K562 (cell line): ENCODE data around the gene ZNF805. TPM values are rescaled to one million over a fixed set of nuclear protein-coding genes. Genes with fewer than 3 reads are reported as not detected.

Source experiments
- ATAC-seq: fragments of 200-7000 bp; cut with Tn5 transposase; 3 replicates; pipeline ENCODE4 v1.9.1; 2020; ENCODE audit warnings: moderate library complexity
- BruUV-seq: library from RNA; stranded (reverse); fragments of 400-500 nt; replicated peaks from 2 replicates; lab custom pipeline; 2021; lab: Mats Ljungman, UMichigan
- CTCF ChIA-PET: fragments of 300-600 bp; formaldehyde crosslinking; extraction: SDS; loops from one replicate; lab custom pipeline; 2021; ENCODE audit warnings: low intra/inter-chr PET ratio; lab: Yijun Ruan, JAX
- POLR2A ChIA-PET: fragments of 300-600, 350-650 bp; sonication (Branson Sonifier 250); formaldehyde crosslinking; extraction: SDS; loops from one replicate; lab custom pipeline; 2021; ENCODE audit warnings: antibody characterized with exemption, inconsistent platforms; lab: Yijun Ruan, JAX
- DNase-seq, 4 experiments: peaks; one replicate each; pipeline versions ENCODE4 v3.0.0 to v3.0.0-alpha.2; 2011 to 2018; ENCODE audit warnings: low spot score in 3 of 4, mixed read lengths in 3 of 4; ENCODE audit errors: extremely low read depth in 1 of 4
- FAIRE-seq: peaks from 2 replicates; lab custom pipeline; 2011; peaks lifted over from hg19 to GRCh38; lab: Jason Lieb, UNC
- H2AFZ ChIP-seq: 2 replicates; pipeline ENCODE4 v1.6.0; 2011; ENCODE audit warnings: low read depth, low read length, control low read depth, inconsistent platforms
- H3K27ac ChIP-seq: fragments of 200-600 bp; 3 replicates; pipeline ENCODE4 v1.8.0; 2011; ENCODE audit warnings: low read depth, mild to moderate bottlenecking, control low read depth, inconsistent platforms, low read length, moderate library complexity, mixed read lengths; ENCODE audit errors: extremely low read depth
- H3K27me3 ChIP-seq, 2 experiments: fragments of 300-600 bp in 1 of 2; 2 replicates in 1 of 2; 3 replicates in 1 of 2; pipeline versions ENCODE4 v1.6.0 to v1.8.0; 2011; ENCODE audit warnings: inconsistent platforms in 2 of 2, low read length in 2 of 2, mild to moderate bottlenecking in 1 of 2, mixed read lengths in 1 of 2, moderate library complexity in 1 of 2; ENCODE audit not compliant: control insufficient read depth in 2 of 2, insufficient read depth in 2 of 2
- H3K36me3 ChIP-seq: fragments of 300-600 bp; 3 replicates; pipeline ENCODE4 v1.8.0; 2011; ENCODE audit warnings: mild to moderate bottlenecking, low read length, inconsistent platforms; ENCODE audit not compliant: control insufficient read depth, insufficient read depth
- H3K4me1 ChIP-seq, 2 experiments: fragments of 200-600 bp in 1 of 2; replicated peaks in 1 of 2; 2 replicates in 1 of 2; 3 replicates in 1 of 2; pipeline versions ENCODE4 v1.5.1 to v1.8.0; 2011; ENCODE audit warnings: inconsistent platforms in 2 of 2, low read length in 2 of 2, mild to moderate bottlenecking in 1 of 2, mixed read lengths in 1 of 2, moderate library complexity in 1 of 2; ENCODE audit not compliant: control insufficient read depth in 2 of 2, insufficient read depth in 2 of 2
- H3K4me2 ChIP-seq: 2 replicates; pipeline ENCODE4 v1.6.1; 2011; ENCODE audit warnings: low read length, control low read depth, inconsistent platforms, mixed read lengths; ENCODE audit not compliant: insufficient read depth
- H3K4me3 ChIP-seq: fragments of 200-600 bp; sonication (generic), shearing (Covaris generic); 2 replicates; pipeline ENCODE4 v1.5.1; 2016; ENCODE audit warnings: control low read depth, inconsistent platforms
- H3K79me2 ChIP-seq: fragments of 200-600 bp; 3 replicates; pipeline ENCODE4 v1.8.0; 2011; ENCODE audit warnings: low read length, inconsistent platforms; ENCODE audit not compliant: control insufficient read depth, insufficient read depth
- H3K9ac ChIP-seq, 2 experiments: 2 replicates each; pipeline versions ENCODE4 v1.6.0 to v1.6.1; 2011; ENCODE audit warnings: low read depth in 2 of 2, low read length in 2 of 2, control low read depth in 1 of 2, inconsistent platforms in 1 of 2, mild to moderate bottlenecking in 1 of 2, mixed read lengths in 1 of 2; ENCODE audit not compliant: insufficient read depth in 1 of 2
- H3K9me1 ChIP-seq: one replicate; pipeline ENCODE4 v1.6.0; 2011; ENCODE audit warnings: inconsistent platforms, mild to moderate bottlenecking, low read length, moderate library complexity; ENCODE audit not compliant: control insufficient read depth, insufficient read depth
- H3K9me3 ChIP-seq: replicated peaks from 2 replicates; pipeline ENCODE4 v1.5.1; 2011; ENCODE audit warnings: low read depth, low read length, inconsistent platforms; ENCODE audit not compliant: control insufficient read depth, insufficient read depth
- H4K20me1 ChIP-seq: replicated peaks from 2 replicates; pipeline ENCODE4 v1.6.1; 2011; ENCODE audit warnings: low read length, inconsistent platforms, mixed read lengths; ENCODE audit not compliant: control insufficient read depth, insufficient read depth
- GTF2E2 ChIP-seq: fragments of 200-800 bp; sonication (Bioruptor generic); IDR thresholded peaks from 2 replicates; pipeline ENCODE4 v1.6.1; 2016; ENCODE audit warnings: missing genetic modification characterization, missing compliant biosample characterization
- JUN ChIP-seq, 2 experiments: sonication (generic) in 1 of 2; formaldehyde crosslinking in 1 of 2; IDR thresholded peaks; 2 replicates each; pipeline versions ENCODE4 v1.6.1 to v1.8.0; 2012 to 2022; ENCODE audit warnings: borderline replicate concordance in 2 of 2, mild to moderate bottlenecking in 2 of 2, improper control_type of control experiment in 1 of 2, low read depth in 1 of 2, low read length in 1 of 2, missing genetic modification reagents in 1 of 2
- POLR3A ChIP-seq: IDR thresholded peaks from 2 replicates; pipeline ENCODE4 v1.6.1; 2011; ENCODE audit warnings: borderline replicate concordance, mild to moderate bottlenecking, moderate library complexity; ENCODE audit not compliant: insufficient read length, insufficient read depth; ENCODE audit errors: extremely low read depth
- RBM15 ChIP-seq: fragments of 200-400 bp; formaldehyde crosslinking; IDR thresholded peaks from 2 replicates; pipeline ENCODE4 v1.6.1; 2018; ENCODE audit warnings: mild to moderate bottlenecking, low read length, moderate library complexity; ENCODE audit not compliant: insufficient read depth
- SREBF1 ChIP-seq: fragments of 150-350 bp; IDR thresholded peaks from 2 replicates; pipeline ENCODE4 v1.6.1; 2014; ENCODE audit warnings: antibody characterized with exemption, low read depth, low read length, borderline replicate concordance
- TOE1 ChIP-seq, 2 experiments: fragments of 450-650 bp in 1 of 2; sonication (generic) in 1 of 2; formaldehyde crosslinking in 1 of 2; IDR thresholded peaks; 2 replicates each; pipeline versions ENCODE4 v1.7.1 to v1.8.0; 2016 to 2022; ENCODE audit warnings: borderline replicate concordance in 2 of 2, mild to moderate bottlenecking in 2 of 2, antibody characterized with exemption in 1 of 2, inconsistent platforms in 1 of 2, low read depth in 1 of 2, missing genetic modification reagents in 1 of 2, moderate library complexity in 1 of 2
- ZBTB12 ChIP-seq: fragments of 250-450 bp; sonication (Bioruptor Pico); IDR thresholded peaks from 2 replicates; pipeline ENCODE4 v1.4.0; 2020
- ZNF76 ChIP-seq: fragments of 250-450 bp; sonication (Bioruptor Pico); IDR thresholded peaks from 2 replicates; pipeline ENCODE4 v1.4.0; 2020; ENCODE audit warnings: mild to moderate bottlenecking, moderate library complexity, borderline replicate concordance
- WGBS: fragments of 100-300 bp; shearing (Covaris generic); methylation state at CpG from one replicate; pipeline ENCODE4 v1.1.6; 2016; ENCODE audit warnings: low coverage, mixed read lengths; ENCODE audit not compliant: insufficient coverage; ENCODE audit errors: missing lambda C conversion rate; 5-methylcytosine and 5-hydroxymethylcytosine counted together
- in situ Hi-C: fragments of 300-500 bp; cut with MboI; formaldehyde crosslinking; loops from 4 replicates; pipeline ENCODE4 v1.15.0; 2018; ENCODE audit warnings: inconsistent platforms, mixed read lengths
- intact Hi-C: fragments of 100-400 bp; cut with micrococcal nuclease; formaldehyde crosslinking; loops from 2 replicates; pipeline ENCODE4 v1.14.2; 2022
- polyA plus RNA-seq, 8 experiments: library from polyadenylated mRNA; depleted of rRNA in 4 of 8; stranded (reverse) in 5 of 8; unstranded in 3 of 8; fragments of >200 nt; fragmentation: Nextera tagmentation in 2 of 8; fragmentation: Illumina TruSeq in 1 of 8; extraction: Ambion mirVana in 2 of 8; extraction: Trizol in 1 of 8; gene quantifications; 2 replicates each; pipeline versions ENCODE4 v1.2.1 to v1.2.3, GENCODE V29; 2011 to 2014; ENCODE audit warnings: inconsistent platforms in 1 of 8, missing spikeins in 1 of 8
- total RNA-seq, 7 experiments: library from RNA; depleted of rRNA in 6 of 7; stranded (reverse); fragments of >200 nt in 6 of 7; fragmentation: Illumina TruSeq in 2 of 7; extraction: Trizol in 2 of 7; gene quantifications; 2 replicates each; pipeline versions ENCODE4 v1.2.1 to v1.2.3, GENCODE V29; 2011 to 2021; ENCODE audit warnings: low replicate concordance in 1 of 7
- TF ChIP-seq, protein P1 (sequence below): fragments of 250-450 bp; sonication (Bioruptor Pico); IDR thresholded peaks from 2 replicates; pipeline ENCODE4 v1.6.1; 2021; ENCODE audit warnings: mild to moderate bottlenecking

Gene ZNF805
- total and polyA plus RNA-seq, 9 of the 15 experiments (the other 6 are each of a cell fraction or from before 2014, with no cell fraction given), result 0.32 to 6.7 (median 3.9) TPM

DNA sequence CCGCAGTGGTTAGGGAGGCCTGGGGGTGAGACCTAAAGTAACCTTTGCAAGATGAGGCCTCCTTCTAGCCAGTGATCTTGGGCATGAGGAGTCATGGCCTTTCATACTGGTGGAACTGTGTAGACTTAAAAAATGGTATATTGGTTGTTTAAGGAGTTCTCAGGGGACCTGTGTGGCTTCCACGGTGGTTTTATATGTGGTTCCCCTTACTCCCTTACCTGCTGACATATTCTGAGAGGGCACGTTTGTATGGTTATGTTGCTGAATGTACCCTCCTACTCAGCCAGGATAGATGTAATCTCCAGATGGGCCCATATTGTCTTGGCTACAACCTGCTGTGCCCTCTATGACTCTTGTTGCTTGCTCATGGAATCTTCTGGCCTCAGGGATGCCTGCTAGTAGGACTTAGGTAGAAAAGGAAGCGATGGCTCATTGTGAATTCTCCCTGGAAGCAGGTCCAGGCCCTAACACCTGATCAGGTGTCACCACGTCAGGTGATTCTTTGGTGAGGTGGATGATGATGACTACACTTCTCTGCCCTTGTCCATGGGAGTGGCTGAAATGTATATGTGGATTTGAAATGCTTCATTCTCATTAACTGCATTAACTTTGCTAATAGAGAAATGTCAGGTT lies 41.7 kb downstream of the ZNF805 start (continued):
- TF ChIP-seq, protein P1, sequence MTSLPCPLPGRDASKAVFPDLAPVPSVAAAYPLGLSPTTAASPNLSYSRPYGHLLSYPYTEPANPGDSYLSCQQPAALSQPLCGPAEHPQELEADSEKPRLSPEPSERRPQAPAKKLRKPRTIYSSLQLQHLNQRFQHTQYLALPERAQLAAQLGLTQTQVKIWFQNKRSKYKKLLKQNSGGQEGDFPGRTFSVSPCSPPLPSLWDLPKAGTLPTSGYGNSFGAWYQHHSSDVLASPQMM (CRISPR knock-in tag), result no peak
- TF ChIP-seq TOE1 (IDR thresholded peaks at IDR 0.05; ENCODE audit: borderline replicate concordance) (no peak), TOE1 (CRISPR knock-in tag; IDR thresholded peaks at IDR 0.05; ENCODE audit: borderline replicate concordance, low read depth) (no peak), GTF2E2 (tag) (no peak), POLR3A (no peak)
- TF ChIP-seq, all 486 proteins: peak for 0

DNA sequence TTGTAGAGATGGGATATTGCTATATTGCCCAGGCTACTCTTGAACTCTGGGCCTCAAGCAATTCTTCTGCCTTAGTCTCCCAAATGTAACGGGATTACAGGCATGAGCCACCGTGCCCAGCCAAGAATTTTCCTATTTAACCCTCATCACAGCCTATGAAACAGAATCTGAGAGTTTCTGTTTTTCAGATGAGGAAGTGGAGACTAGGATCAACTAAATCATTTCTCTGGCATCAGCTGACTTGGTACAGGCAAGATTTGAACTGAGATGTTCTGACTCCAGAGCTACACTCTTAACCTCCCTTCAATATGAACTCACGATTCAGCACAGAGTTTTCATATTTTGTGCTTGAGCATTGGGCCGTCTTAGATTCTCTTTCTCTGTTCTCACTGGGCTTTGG lies 47.9 kb downstream of the ZNF805 start:
- CTCF ChIA-PET, result no interaction called here
- in situ Hi-C loops, result no loop called here

More for the DNA sequence above, 47.9 kb downstream of the ZNF805 start:
- no TSS peak for BruUV-seq
- 91% methylated on average over 4 of the region's 4 CpGs for WGBS
- Histone ChIP-seq H4K20me1 (no peaks in the 10 kb centered on the region), H3K27ac (no peak overlapping the region), H3K4me3 (no peak overlapping the region), H2AFZ (no peak overlapping the region), H3K4me1 (no peaks in the 10 kb centered on the region), H3K9ac (no peak overlapping the region), H3K9me3 (peaks cover 5% of the 10 kb centered on the region; the same call in 1 of the 2 replicates), H3K4me2 (no peak overlapping the region), H3K79me2 (peaks cover 82% of the 10 kb centered on the region), H3K36me3 (peaks cover 97% of the 10 kb centered on the region), H3K27me3 (no peaks in the 10 kb centered on the region), H3K9me1 (no peaks in the 10 kb centered on the region)
- TF ChIP-seq SREBF1 (no peak), ZBTB12 (CRISPR knock-in tag) (no peak), ZNF76 (CRISPR knock-in tag) (no peak), JUN (IDR thresholded peaks at IDR 0.05; ENCODE audit: borderline replicate concordance, low read depth, low read length) (no peak), JUN (CRISPR knock-in tag; IDR thresholded peaks at IDR 0.05; ENCODE audit: borderline replicate concordance) (no peak), RBM15 (no peak)
- intact Hi-C loops, result no loop called here
- DNase-seq (no peak), FAIRE-seq (no peak), ATAC-seq (no peak)
- POLR2A ChIA-PET, result interaction anchor here (0.9 kb wide), 1 partner anchor 15 kb away, joined by 4 read pairs; no protein-coding TSS in a partner anchor
